ENCODE results near the gene PABPC1L.
A peak's percentile ranks its signal among the peaks of the same experiment; 100 is the strongest.
"Not testable (repeated sequence)": the region's sequence is repeated elsewhere in the genome, so short reads cannot be mapped to it uniquely, and the experiment has no call there.

The PABPC1L gene

DNA sequence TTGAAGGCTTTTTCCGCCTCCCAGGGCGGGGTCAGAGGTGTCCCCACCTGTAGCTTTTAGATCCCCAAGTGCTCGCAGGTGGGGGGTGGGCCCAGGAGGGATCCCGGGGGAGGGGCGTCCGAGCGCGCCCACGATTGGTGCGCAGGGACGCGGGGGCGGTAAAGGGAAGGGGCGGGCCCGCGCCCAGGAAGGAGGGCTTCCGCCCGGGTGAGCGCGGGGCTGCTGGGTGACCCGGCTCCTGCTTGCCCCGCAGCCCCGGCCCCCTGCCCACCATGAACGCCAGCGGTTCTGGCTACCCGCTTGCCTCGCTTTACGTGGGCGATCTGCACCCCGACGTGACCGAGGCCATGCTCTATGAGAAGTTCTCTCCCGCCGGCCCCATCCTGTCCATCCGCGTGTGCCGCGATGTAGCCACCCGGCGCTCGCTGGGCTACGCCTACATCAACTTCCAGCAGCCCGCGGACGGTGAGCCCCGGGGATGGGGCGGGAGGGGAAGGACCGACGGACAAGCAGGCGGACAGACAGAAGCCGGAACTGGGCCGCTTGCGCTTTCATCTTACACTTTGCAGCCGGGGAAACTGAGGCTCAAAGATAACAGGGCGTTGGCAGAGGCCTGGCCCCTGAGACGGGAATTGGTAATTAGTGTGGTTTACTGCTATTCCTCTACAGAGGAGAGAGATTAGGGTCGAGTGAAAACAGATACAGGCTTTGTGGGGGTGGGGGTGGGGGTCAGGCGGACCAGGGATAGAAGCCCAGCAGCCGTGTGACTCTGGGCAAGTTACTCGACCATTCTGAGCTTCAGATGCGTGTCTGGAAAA, at the start of gene PABPC1L:
Gene PABPC1L, plus strand, starts transcription at position 189 of the 818 bp plus-strand sequence. Its CDS starts 84 bp downstream, at position 273.
- no peak for FAIRE-seq

GRCh38 chr20:44861531-44862006, 48.3 kb upstream of the PABPC1L start:
- FAIRE-seq: no peak

- no peak for FAIRE-seq
These were observed 47.6 kb upstream of the PABPC1L start for GRCh38 chr20:44862286-44862685.

- FAIRE-seq: not testable (repeated sequence)
These were observed 46.3 kb upstream of the PABPC1L start for GRCh38 chr20:44863365-44864084.

DNA sequence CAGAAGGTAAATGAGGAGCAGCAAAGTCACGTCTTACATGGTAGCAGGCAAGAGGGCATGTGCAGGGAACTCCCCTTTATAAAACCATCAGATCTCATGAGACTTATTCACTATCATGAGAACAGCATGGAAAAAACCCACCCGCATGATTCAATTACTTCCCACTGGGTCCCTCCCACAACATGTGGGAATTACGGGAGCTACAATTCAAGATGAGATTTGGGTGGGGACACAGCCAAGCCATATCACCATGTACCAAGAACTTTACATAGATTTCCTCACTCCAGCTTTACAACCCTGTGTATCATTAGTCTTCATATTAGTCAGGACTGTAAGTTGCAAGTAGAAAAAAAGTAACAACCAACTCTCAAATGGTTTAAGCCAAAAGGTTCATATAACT, 45.4 kb upstream of the PABPC1L start:
- FAIRE-seq: not testable (repeated sequence)

- no peak for FAIRE-seq
These were observed 43.0 kb upstream of the PABPC1L start for GRCh38 chr20:44866703-44867335.

- FAIRE-seq: no peak
These were observed 40.4 kb upstream of the PABPC1L start for GRCh38 chr20:44869471-44869870.

DNA sequence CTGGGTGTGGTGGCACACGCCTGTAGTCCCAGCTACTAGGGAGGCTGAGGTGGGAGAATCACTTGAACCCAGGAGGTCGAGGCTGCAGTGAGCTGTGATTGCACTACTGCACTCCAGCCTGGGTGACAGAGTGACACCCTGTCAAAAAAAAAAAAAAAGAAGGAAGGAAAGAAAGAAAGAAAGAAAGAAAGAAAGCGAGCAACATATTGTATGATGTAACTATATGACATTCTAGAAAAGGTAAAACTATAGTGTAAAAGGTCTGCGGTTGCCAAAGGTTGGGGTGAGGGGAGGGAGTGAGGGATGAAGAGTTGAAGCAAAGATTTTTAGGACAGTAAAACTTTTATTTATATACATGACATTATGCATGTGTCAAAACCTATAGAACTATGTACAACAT, 27.5 kb upstream of the PABPC1L start:
- not testable (repeated sequence) for FAIRE-seq

DNA sequence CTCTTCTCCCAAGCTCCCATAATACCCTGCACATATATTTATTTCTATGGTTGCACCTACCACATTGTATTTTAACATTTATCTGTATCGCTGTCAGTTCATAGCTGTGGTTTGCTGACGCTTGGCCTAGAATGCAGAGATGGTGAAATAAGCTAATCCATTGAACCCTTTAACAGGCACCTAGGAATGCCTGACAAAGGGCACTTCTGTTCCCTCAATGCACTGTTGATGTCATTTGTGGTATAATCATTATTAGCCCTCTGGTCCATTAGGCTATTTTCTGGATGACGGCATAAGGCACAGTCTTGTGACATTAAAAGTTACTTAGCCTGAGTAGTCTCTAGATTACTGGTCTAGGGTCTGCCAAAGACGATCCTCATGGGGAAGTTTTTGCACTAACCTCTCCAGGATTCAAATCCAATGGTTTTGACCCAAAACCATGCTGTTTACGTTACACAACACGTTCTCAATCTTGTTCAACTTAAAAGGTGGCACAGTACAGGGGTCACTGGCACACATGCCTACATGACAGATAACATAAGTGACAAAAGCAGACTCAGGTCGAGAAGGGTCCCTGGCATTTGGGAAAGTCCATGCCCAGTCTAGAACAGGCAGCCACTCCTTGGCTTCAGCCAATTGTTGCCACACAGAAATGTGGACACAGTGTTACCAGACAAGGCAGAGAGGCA, 26.5 kb upstream of the PABPC1L start:
- FAIRE-seq: no peak

DNA sequence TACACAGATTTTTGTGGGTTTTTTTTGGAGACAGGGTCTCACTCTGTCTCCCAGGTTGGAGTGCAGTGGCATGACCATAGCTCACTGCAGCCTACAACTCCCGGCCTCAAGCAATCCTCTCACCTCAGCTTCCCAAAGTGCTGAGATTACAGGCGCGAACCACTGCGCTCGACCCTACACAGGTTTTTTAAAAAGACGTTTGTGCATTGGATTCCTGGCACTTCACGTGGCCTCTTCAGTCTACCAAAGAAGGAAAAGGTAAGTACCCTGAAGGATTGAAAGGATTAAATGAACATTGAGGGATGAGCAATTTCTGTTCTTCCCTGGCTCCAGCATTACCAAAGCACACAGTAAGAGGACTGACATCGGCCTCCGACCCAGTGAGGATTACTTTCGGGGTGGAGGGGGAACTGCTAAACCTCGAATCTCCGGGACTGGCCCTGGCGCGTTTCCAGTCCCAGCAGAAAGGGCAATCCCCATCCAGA, 24.9 kb upstream of the PABPC1L start:
- no peak for FAIRE-seq

- FAIRE-seq: peak; percentile 70
These were observed 24.2 kb upstream of the PABPC1L start, which contains the start of gene YWHAB for GRCh38 chr20:44885392-44886265. TSS of gene YWHAB (plus strand) at chr20:44885705. CDS start at chr20:44901534, 15,829 bp downstream.

DNA sequence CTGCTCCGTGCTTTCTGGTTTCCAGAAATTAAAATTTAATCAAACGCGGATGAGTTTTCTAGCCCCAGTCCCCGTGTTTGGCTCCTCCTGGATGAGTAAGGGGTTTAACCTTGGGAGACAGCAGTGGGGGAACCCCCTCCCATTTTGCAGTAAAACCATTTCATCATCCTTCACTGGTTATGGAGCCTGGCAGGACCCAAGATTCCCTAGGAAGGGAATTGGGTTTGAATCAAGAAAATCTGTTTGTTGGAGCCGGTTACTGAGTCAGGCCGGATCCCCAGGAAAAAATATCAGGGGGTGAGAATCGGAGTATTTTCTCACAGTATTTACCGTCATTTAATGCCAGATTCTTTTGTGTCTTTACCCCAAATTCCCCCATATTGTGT, 23.6 kb upstream of the PABPC1L start:
- FAIRE-seq: no peak

- no peak for FAIRE-seq
These were observed 23.0 kb upstream of the PABPC1L start for GRCh38 chr20:44886828-44887227.

GRCh38 chr20:44887466-44887865, 22.4 kb upstream of the PABPC1L start:
- no peak for FAIRE-seq

DNA sequence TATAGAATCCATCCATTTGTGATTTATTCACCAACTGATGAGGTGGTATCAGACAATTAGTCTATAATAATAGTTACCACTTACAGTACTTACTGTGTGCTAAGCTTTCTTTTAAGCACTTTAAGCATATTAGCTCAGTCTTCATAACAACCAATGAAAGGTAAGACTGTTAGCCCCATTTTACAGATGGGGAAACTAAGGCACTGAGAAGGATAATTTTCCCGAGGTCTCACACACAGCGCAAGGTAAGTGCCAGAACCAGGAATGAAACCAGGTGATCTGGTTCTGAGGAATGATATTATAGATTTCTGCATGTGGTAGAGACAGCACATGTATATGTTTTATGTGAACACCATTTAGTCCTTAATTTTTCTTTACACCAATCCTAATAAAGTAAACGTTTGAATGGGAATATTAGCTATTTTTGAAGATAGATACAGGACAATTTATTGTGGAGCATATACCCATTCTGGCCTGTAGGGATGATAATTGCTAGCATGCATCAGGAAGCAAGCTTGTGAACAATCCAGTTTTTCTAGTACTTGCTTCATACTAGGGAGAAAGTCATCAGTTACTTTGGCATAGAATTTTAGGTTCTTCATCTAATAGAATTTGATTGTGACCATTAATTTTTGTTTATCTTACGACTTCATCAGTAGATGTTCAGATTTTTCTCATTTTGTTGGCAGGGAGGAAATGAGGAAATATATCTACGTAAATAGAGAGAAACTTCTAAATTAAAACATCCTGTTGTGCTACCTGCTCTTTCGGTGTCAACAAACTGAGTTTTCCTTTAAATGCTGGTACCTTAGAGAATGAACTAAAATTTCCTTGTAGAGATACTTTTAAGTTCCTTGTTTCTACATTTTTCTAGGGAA, 21.4 kb upstream of the PABPC1L start:
- no peak for FAIRE-seq

GRCh38 chr20:44891826-44892225, 18.0 kb upstream of the PABPC1L start:
- FAIRE-seq: no peak

DNA sequence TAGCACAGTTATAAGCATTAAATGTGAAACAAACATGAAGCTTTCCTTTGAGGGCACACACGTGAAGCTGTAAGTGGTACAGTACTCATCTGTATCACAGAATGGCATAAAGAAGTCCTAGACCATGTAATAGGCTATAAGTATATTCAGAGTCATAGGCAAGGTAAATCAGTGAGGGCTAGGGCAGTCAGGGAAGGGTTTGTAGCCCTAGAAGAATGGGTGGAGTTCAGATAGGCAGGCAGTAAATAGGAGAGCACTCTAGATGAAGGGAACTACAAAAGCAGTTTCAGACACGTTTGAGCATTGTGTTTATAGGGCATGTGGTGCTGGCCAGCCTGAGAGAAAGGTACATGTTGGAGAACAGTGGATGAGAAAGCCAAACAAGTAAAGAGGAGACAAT, 14.9 kb upstream of the PABPC1L start:
- no peak for FAIRE-seq

- FAIRE-seq: no peak
These were observed 13.3 kb upstream of the PABPC1L start for GRCh38 chr20:44896583-44896982.

GRCh38 chr20:44897133-44897532, 12.7 kb upstream of the PABPC1L start:
- FAIRE-seq: no peak

GRCh38 chr20:44900231-44900854, 9.5 kb upstream of the PABPC1L start:
- FAIRE-seq: no peak

Measured in TTC549 (cell line).